Inferior parietal cortex (tissue), 1 donor: ENCODE measurements around the gene GPR146.

Source experiments
- DNase-seq: peaks from one replicate; pipeline ENCODE4 v3.0.0-alpha.2; 2016; ENCODE audit errors: extremely low spot score

GPR146 gene

GRCh38 chr7:1011297-1012003 is 32.9 kb upstream of the GPR146 start:
- DNase-seq, result no peak

GRCh38 chr7:1012004-1012715 is 32.2 kb upstream of the GPR146 start:
- DNase-seq, result no peak

- no peak for DNase-seq
Observed at GRCh38 chr7:1012716-1013095, 31.6 kb upstream of the GPR146 start.

GRCh38 chr7:1013581-1013980 is 30.8 kb upstream of the GPR146 start:
- no peak for DNase-seq

- DNase-seq, result no peak
Observed at GRCh38 chr7:1014681-1015080, 29.7 kb upstream of the GPR146 start.

- no peak for DNase-seq
Observed at GRCh38 chr7:1015196-1016121, 28.9 kb upstream of the GPR146 start.

GRCh38 chr7:1016577-1017531 is 27.5 kb upstream of the GPR146 start:
- DNase-seq, result no peak

GRCh38 chr7:1017586-1018333 is 26.6 kb upstream of the GPR146 start:
- DNase-seq, result no peak

- no peak for DNase-seq
Observed at GRCh38 chr7:1018334-1018695, 26.0 kb upstream of the GPR146 start.

GRCh38 chr7:1019255-1019785 is 25.0 kb upstream of the GPR146 start:
- DNase-seq, result no peak

- no peak for DNase-seq
Observed at GRCh38 chr7:1019789-1020610, 24.3 kb upstream of the GPR146 start.

- no peak for DNase-seq
Observed at GRCh38 chr7:1020849-1021251, 23.5 kb upstream of the GPR146 start.

GRCh38 chr7:1021366-1021765 is 23.0 kb upstream of the GPR146 start:
- DNase-seq, result no peak

- DNase-seq, result no peak
Observed at GRCh38 chr7:1021931-1022330, 22.4 kb upstream of the GPR146 start.

- no peak for DNase-seq
Observed at GRCh38 chr7:1022356-1022755, 22.0 kb upstream of the GPR146 start.

- DNase-seq, result no peak
Observed at GRCh38 chr7:1022801-1023465, 21.4 kb upstream of the GPR146 start.

- DNase-seq, result no peak
Observed at GRCh38 chr7:1024331-1024841, 20.0 kb upstream of the GPR146 start.

- DNase-seq, result no peak
Observed at GRCh38 chr7:1024876-1025742, 19.2 kb upstream of the GPR146 start.
